Measurements from ENCODE around the gene POU3F3.
A peak's percentile ranks its signal among the peaks of the same experiment; 100 is the strongest.

The POU3F3 gene

GRCh38 chr2:104862058-104862941 is 8.4 kb downstream of the POU3F3 start:
- DNase-seq: no peak

- DNase-seq: no peak
Observed at GRCh38 chr2:104863146-104863467, 9.2 kb downstream of the POU3F3 start.

GRCh38 chr2:104863468-104864279 is 9.8 kb downstream of the POU3F3 start:
- no peak for DNase-seq

- no peak for DNase-seq
Observed at GRCh38 chr2:104864280-104865095, 10.6 kb downstream of the POU3F3 start.

GRCh38 chr2:104865096-104865470 is 11.2 kb downstream of the POU3F3 start:
- DNase-seq: no peak

- DNase-seq: no peak
Observed at GRCh38 chr2:104866122-104866864, 12.4 kb downstream of the POU3F3 start.

GRCh38 chr2:104866883-104867812 is 13.2 kb downstream of the POU3F3 start:
- no peak for DNase-seq

GRCh38 chr2:104867813-104868504 is 14.0 kb downstream of the POU3F3 start:
- no peak for DNase-seq

GRCh38 chr2:104868505-104868866 is 14.6 kb downstream of the POU3F3 start:
- DNase-seq: no peak

GRCh38 chr2:104870100-104870975 is 16.4 kb downstream of the POU3F3 start:
- no peak for DNase-seq

GRCh38 chr2:104871649-104871971 is 17.7 kb downstream of the POU3F3 start:
- no peak for DNase-seq

GRCh38 chr2:104871972-104872865 is 18.3 kb downstream of the POU3F3 start:
- no peak for DNase-seq

GRCh38 chr2:104872866-104873688 is 19.2 kb downstream of the POU3F3 start:
- peak; percentile 59 for DNase-seq

- DNase-seq: no peak
Observed at GRCh38 chr2:104873689-104874054, 19.8 kb downstream of the POU3F3 start.

- no peak for DNase-seq
Observed at GRCh38 chr2:104874230-104874629, 20.3 kb downstream of the POU3F3 start.

- no peak for DNase-seq
Observed at GRCh38 chr2:104875262-104875661, 21.3 kb downstream of the POU3F3 start.

- no peak for DNase-seq
Observed at GRCh38 chr2:104876606-104877570, 23.0 kb downstream of the POU3F3 start.
